Esophagus muscularis mucosa (tissue), 4 donors: ENCODE data around the gene CBX4. TPM values are rescaled to one million over a fixed set of nuclear protein-coding genes. Genes with fewer than 3 reads are reported as not detected.

ENCODE experiments used
- DNase-seq: peaks from one replicate; pipeline ENCODE4 v3.0.0-alpha.2; 2017; ENCODE audit errors: extremely low spot score
- H3K27ac ChIP-seq, 4 donors: fragments of 200-600 bp; sonication (generic); replicated peaks in 1 of 4; 1 replicate in 3 of 4; 2 replicates in 1 of 4; pipeline ENCODE4 v1.5.1; 2016 to 2019; ENCODE audit warnings: mild to moderate bottlenecking in 1 of 4
- H3K27me3 ChIP-seq, 4 donors: fragments of 200-600 bp; sonication (generic); one replicate each; pipeline versions ENCODE4 v1.5.1 to v1.6.0; 2016 to 2019
- H3K36me3 ChIP-seq, 4 donors: fragments of 200-600 bp; sonication (generic); one replicate each; pipeline ENCODE4 v1.5.1; 2016 to 2019
- H3K4me1 ChIP-seq, 4 donors: fragments of 200-600 bp; sonication (generic); one replicate each; pipeline ENCODE4 v1.5.1; 2016 to 2019
- H3K4me3 ChIP-seq, 4 donors: fragments of 200-600 bp; sonication (generic); 1 replicate in 2 of 4; 2 replicates in 2 of 4; pipeline ENCODE4 v1.5.1; 2016 to 2019; ENCODE audit warnings: mild to moderate bottlenecking in 4 of 4, moderate library complexity in 1 of 4
- H3K9me3 ChIP-seq, 4 donors: fragments of 200-600 bp; sonication (generic); 1 replicate in 3 of 4; 2 replicates in 1 of 4; pipeline ENCODE4 v1.5.1; 2016 to 2019
- CTCF ChIP-seq, 3 experiments: fragments of 200-600 bp in 2 of 3; fragments of 450-650 bp in 1 of 3; sonication (generic) in 2 of 3; IDR thresholded peaks; one replicate each; pipeline ENCODE4 v1.5.1; 2017 to 2019; ENCODE audit warnings: antibody characterized with exemption in 3 of 3, mild to moderate bottlenecking in 2 of 3, moderate library complexity in 1 of 3
- EP300 ChIP-seq: sonication (generic); formaldehyde crosslinking; IDR thresholded peaks from one replicate; pipeline ENCODE4 v1.6.1; 2017; ENCODE audit warnings: antibody characterized with exemption
- POLR2A ChIP-seq: fragments of 450-650 bp; IDR thresholded peaks from one replicate; pipeline ENCODE4 v1.6.1; 2017; ENCODE audit warnings: antibody characterized with exemption, moderate library complexity, mild to moderate bottlenecking, low read depth
- POLR2AphosphoS5 ChIP-seq, 2 donors: sonication (generic); formaldehyde crosslinking; IDR thresholded peaks; one replicate each; pipeline ENCODE4 v1.6.1; 2017; ENCODE audit warnings: antibody characterized with exemption in 2 of 2
- WGBS: methylation state at CpG from one replicate; pipeline ENCODE4 v1.1.5; 2018; 5-methylcytosine and 5-hydroxymethylcytosine counted together
- intact Hi-C: fragments of 100-400 bp; cut with DNase I; formaldehyde crosslinking; loops from one replicate; pipeline ENCODE4 v1.15.1; 2023
- total RNA-seq, 4 donors: library from RNA; depleted of rRNA; stranded (reverse); fragments of >200 nt; gene quantifications; one replicate each; pipeline versions ENCODE4 v1.1.0 to v1.2.1, GENCODE V29; 2016

The CBX4 gene
- total RNA-seq, 4 donors from 2014 or later: 6.6 to 14.1 (median 12.3) TPM

DNA sequence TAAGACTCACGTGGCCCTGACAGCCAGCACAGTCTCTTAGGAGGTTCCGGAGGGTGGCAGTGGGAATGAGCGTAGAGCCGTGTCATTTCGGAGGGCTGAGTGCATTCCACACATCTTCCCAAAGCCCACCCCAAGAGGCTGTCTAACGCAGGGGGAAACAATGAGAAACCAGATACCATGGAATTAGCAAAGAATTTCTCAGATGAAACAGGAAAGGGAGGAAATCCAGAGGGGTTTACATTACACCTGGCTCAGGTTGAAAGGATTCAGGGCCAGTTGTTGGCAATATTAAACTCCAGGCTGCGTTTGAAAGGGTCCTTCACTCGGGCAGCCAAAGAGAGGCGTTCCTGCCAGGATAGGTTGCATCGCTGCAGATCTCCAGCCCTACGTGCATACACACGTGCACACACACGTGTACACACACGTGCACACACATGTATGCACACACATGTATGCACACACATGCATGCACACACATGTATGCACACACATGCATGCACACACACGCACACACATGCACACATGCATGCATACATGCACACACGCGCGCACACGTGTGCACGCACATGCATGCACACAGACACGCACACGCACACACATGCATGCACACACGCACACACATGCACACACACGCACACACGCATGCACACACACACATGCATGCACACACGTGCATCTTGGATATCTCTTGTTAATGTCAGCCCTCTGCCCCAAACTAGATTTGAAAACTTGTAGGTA, 12.2 kb downstream of the CBX4 start:
- Histone ChIP-seq H3K27ac (no peak overlapping the region), H3K27me3 (peaks cover 0 to 24% (median 4%) of the 10 kb centered on the region in 4 donors), H3K36me3 (no peaks in the 10 kb centered on the region), H3K4me1 (peaks cover 16 to 42% (median 21%) of the 10 kb centered on the region in 4 donors), H3K4me3 (no peak overlapping the region), H3K9me3 (no peaks in the 10 kb centered on the region)
- TF ChIP-seq POLR2AphosphoS5 (IDR thresholded peaks at IDR 0.05): no peak
- no peak for TF ChIP-seq POLR2A
- no peak for TF ChIP-seq CTCF (IDR thresholded peaks at IDR 0.05)
- no peak for TF ChIP-seq EP300
- DNase-seq: no peak
- WGBS: 77% methylated on average over 26 of the region's 26 CpGs
- intact Hi-C loops: no loop called here

DNA sequence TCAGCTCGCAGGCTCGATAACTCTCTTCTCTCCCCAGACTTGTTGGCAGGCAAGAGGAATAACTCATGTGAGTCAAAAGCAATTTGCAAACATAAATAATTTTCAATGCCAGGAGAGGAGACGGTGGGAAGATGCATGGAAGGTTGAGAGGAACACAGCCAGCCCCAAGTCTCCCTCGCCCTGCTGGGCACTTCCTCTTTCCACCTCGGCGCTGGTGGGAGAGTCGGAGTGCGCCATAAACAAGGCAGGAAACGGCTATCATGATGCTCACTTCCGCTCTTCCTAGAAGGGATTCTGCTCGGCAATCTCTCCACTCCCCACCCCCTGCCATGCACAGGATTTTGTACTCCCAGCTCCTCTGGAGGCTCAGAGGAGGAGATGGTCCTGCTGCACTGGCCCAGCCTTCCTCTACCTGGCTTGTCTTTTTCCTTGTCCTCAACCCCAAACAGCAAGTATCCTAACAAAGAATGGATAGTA, 13.0 kb downstream of the CBX4 start:
- Histone ChIP-seq H3K27ac (no peak overlapping the region), H3K36me3 (no peaks in the 10 kb centered on the region), H3K27me3 (peaks cover 0 to 22% (median 4%) of the 10 kb centered on the region in 4 donors), H3K9me3 (no peaks in the 10 kb centered on the region), H3K4me3 (no peak overlapping the region), H3K4me1 (peaks cover 8 to 34% (median 14%) of the 10 kb centered on the region in 4 donors)
- WGBS: 42% methylated on average over 11 of the region's 11 CpGs
- TF ChIP-seq EP300 (no peak), CTCF (IDR thresholded peaks at IDR 0.05) (no peak), POLR2A (no peak), POLR2AphosphoS5 (IDR thresholded peaks at IDR 0.05) (no peak)
- DNase-seq: no peak
- intact Hi-C loops: no loop called here

DNA sequence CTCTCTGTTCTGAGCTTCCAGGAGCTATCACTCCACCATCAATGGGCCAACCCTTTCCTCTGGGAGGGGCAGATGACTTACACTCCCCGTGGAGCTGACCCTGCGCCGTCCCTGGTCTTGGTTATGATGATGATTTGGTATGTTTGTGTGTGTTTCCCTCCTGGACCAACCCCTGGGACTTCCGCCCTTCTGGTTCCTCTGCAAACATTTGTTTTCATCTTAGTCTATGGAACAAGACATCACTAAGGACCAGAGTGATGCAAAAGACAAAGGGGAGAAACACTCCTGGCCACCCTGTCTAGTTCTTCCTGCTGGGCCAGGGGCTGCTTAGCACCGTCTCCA, 13.7 kb downstream of the CBX4 start:
- no peak for DNase-seq
- Histone ChIP-seq H3K27ac (no peak overlapping the region), H3K4me3 (no peak overlapping the region), H3K4me1 (peaks cover 6 to 27% (median 11%) of the 10 kb centered on the region in 4 donors), H3K9me3 (no peaks in the 10 kb centered on the region), H3K36me3 (no peaks in the 10 kb centered on the region), H3K27me3 (peaks cover 0 to 22% (median 4%) of the 10 kb centered on the region in 4 donors)
- no peak for TF ChIP-seq POLR2A
- TF ChIP-seq POLR2AphosphoS5 (IDR thresholded peaks at IDR 0.05): no peak
- TF ChIP-seq CTCF (IDR thresholded peaks at IDR 0.05): no peak
- TF ChIP-seq EP300: no peak
- intact Hi-C loops: no loop called here
- 95% methylated on average over 5 of the region's 5 CpGs for WGBS

- Histone ChIP-seq H3K4me3 (no peak overlapping the region), H3K27me3 (peaks cover 0 to 22% (median 4%) of the 10 kb centered on the region in 4 donors), H3K27ac (no peak overlapping the region), H3K9me3 (no peaks in the 10 kb centered on the region), H3K36me3 (no peaks in the 10 kb centered on the region), H3K4me1 (peaks cover 6 to 24% (median 14%) of the 10 kb centered on the region in 4 donors)
- WGBS: 97% methylated on average over 6 of the region's 6 CpGs
- intact Hi-C loops: no loop called here
- TF ChIP-seq CTCF (IDR thresholded peaks at IDR 0.05): no peak
- no peak for TF ChIP-seq POLR2AphosphoS5 (IDR thresholded peaks at IDR 0.05)
- no peak for TF ChIP-seq POLR2A
- TF ChIP-seq EP300: no peak
- DNase-seq: no peak
Observed at GRCh38 chr17:79824893-79825579, 14.2 kb downstream of the CBX4 start.
